ENCODE results near the gene ALAD.

DNA sequence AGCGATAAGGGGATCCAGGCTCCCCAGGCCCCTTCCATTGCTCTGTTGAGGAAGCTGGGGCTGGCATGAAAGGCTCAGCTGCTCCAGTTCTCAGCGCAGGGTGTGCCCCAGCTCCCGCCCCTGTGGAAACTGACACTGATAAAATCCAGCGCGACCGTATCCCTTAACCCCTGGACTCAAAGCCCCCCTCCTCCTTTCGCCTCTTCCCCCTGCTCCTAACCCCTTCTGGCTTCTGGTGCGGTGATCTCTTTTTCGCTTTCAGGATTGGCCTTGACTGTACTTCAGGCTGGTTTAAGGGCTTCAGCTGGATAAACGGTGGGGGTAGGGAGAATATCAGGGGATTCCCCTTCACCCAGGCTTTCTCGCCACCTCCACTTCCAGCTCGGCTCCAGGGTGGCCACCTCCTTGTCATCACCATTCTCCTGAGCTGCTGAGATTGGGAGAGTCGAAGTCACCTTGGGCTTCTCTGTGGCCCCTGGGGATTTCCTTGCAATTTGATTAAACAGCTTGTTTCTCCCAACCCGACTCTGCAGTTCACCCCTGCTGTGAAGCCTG is 50.9 kb downstream of the ALAD start:
- TF ChIP-seq POLR2A (IDR thresholded peaks at IDR 0.05; ENCODE audit: low read length) (peak; percentile 56), GATA1 (IDR thresholded peaks at IDR 0.05; ENCODE audit: low read depth, low read length) (no peak)
